ENCODE results near the gene DLG5.

Gene DLG5

DNA sequence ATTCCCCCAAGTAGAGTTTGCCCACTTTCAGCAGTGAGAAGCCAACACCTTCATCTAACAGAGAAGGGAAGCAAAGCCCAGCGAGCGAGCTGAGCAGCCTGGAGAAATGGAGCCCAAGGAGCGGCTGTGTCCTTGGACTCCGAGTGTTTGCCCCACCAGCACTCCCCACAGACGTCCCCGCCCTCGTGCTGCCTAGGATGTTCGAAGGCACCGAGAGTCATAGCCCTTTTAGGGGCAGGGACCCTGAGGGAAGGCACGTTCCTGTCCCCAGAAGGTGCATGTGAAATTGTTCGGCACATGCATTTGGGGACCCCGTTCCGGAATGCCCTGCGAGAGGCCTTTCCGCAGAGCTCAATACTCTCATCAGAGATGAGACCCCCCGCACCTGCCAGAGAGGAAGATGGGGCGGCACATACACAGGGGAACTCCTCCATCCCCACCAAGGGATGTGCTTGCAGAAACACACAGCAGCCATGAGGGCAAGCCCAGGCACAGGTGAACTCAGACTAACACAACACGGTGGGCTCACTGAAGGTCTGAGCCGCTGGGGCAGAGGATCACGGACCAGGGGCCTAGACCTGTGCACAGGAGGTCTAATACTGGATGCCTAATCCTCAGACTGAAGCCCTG lies 131.0 kb downstream of the DLG5 start:
- H3K4me3 ChIP-seq (replicated peaks; ENCODE audit: low read depth, low read length), result no peak overlapping the region
- peaks cover 10% of the 10 kb centered on the region for H3K36me3 ChIP-seq (ENCODE audit: control insufficient read depth, insufficient read depth, low read length)
- H3K27me3 ChIP-seq (replicated peaks; ENCODE audit: control insufficient read depth, insufficient read depth, low read length), result no peaks in the 10 kb centered on the region
- DNase-seq (ENCODE audit: extremely low read depth, insufficient read length), result no peak
- TF ChIP-seq, protein P1, sequence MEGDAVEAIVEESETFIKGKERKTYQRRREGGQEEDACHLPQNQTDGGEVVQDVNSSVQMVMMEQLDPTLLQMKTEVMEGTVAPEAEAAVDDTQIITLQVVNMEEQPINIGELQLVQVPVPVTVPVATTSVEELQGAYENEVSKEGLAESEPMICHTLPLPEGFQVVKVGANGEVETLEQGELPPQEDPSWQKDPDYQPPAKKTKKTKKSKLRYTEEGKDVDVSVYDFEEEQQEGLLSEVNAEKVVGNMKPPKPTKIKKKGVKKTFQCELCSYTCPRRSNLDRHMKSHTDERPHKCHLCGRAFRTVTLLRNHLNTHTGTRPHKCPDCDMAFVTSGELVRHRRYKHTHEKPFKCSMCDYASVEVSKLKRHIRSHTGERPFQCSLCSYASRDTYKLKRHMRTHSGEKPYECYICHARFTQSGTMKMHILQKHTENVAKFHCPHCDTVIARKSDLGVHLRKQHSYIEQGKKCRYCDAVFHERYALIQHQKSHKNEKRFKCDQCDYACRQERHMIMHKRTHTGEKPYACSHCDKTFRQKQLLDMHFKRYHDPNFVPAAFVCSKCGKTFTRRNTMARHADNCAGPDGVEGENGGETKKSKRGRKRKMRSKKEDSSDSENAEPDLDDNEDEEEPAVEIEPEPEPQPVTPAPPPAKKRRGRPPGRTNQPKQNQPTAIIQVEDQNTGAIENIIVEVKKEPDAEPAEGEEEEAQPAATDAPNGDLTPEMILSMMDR (IDR thresholded peaks at IDR 0.05; ENCODE audit: insufficient read depth, low read length, poor library complexity, severe bottlenecking), result no peak

DNA sequence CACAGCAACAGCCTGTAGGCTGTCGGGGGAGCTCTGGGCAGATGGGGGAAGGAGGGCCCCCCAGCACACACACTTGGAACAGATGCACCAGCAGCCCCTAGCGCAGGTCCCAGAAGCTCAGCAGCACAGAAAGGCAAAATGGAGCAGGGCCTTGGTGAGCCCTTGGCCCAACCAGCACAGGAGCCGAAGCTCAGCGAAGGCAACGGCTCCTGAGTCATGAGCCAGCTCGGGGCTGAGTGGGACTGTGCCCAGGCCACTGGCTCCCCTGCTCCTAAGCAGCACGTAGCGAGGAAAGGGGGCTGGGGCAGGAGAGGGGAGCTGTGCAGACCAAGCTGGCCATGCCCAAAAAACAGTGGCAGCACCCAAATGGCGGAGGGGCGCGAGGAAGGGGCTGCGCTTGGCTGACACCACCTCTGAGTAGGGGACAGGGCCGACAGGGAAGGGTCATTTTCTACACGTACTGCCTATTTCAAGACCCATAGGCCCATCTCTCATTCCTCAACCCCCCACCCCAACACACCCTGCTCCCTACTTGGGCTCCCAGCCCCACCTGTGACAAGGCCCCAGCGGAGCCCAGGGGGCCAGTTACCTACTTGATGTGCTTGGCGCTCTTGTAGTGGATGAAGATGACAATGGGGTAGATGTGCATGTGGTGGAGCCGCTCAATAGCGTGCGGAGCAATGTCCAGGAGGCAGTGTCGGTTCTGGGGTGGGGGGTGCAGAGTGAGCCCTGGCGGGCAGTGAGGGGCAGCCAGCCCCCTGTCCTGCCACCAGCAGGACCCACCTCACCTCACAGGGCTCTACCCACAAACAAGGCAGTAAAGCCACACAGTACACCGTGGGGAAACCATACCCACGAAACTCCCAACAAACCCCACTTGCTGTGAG lies 132.1 kb downstream of the DLG5 start:
- no peak for DNase-seq (ENCODE audit: extremely low read depth, insufficient read length)
- TF ChIP-seq, protein P1 (IDR thresholded peaks at IDR 0.05; ENCODE audit: insufficient read depth, low read length, poor library complexity, severe bottlenecking), result no peak
- no peak overlapping the region for H3K4me3 ChIP-seq (replicated peaks; ENCODE audit: low read depth, low read length)
- no peaks in the 10 kb centered on the region for H3K27me3 ChIP-seq (replicated peaks; ENCODE audit: control insufficient read depth, insufficient read depth, low read length)
- H3K36me3 ChIP-seq (ENCODE audit: control insufficient read depth, insufficient read depth, low read length), result peaks cover 10% of the 10 kb centered on the region

DNA sequence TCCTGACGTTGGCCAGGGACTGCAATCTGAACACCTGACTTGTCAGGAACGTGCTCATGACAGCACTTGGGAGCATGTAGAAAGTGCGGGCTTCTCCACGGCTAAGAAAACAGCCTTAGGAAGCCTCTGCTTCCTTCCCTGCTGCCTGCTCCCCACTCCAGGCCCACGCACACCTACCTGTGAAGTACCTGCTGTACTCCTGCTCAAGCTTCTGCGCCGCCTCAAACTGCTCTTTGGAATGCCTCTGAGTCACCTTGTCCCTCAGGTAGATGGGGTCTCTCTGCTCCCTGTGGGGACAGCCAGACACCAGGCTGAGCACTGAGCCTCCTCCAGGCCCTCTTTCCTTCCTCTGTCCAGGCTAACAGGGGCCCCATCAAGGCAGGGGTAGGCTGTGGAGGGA lies 132.7 kb downstream of the DLG5 start:
- TF ChIP-seq, protein P1 (IDR thresholded peaks at IDR 0.05; ENCODE audit: insufficient read depth, low read length, poor library complexity, severe bottlenecking), result no peak
- Histone ChIP-seq H3K36me3 (ENCODE audit: control insufficient read depth, insufficient read depth, low read length) (peaks cover 9% of the 10 kb centered on the region), H3K4me3 (replicated peaks; ENCODE audit: low read depth, low read length) (no peak overlapping the region), H3K27me3 (replicated peaks; ENCODE audit: control insufficient read depth, insufficient read depth, low read length) (no peaks in the 10 kb centered on the region)
- DNase-seq (ENCODE audit: extremely low read depth, insufficient read length), result no peak

DNA sequence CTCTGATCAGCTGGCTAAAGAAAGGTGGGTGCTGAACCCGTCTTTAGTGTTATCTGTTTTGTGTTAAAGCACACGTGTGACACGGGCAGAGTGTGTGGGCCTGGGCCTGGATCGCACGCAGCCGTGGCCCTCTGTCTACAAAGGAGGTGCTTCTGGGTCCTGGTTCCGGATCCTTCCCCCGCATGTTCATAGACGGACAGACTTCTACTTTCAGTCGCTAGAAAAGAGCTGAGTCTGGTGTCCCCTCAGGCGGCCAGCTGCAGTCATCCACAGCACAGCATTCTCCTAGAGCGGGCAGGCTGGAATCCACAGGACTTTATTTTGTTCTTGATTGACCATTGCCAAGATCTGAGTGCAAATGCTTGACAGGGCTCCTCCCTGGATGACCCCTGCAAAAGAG lies 134.4 kb downstream of the DLG5 start:
- Histone ChIP-seq H3K36me3 (ENCODE audit: control insufficient read depth, insufficient read depth, low read length) (peaks cover 8% of the 10 kb centered on the region), H3K4me3 (replicated peaks; ENCODE audit: low read depth, low read length) (no peak overlapping the region), H3K27me3 (replicated peaks; ENCODE audit: control insufficient read depth, insufficient read depth, low read length) (no peaks in the 10 kb centered on the region)
- no peak for DNase-seq (ENCODE audit: extremely low read depth, insufficient read length)
- TF ChIP-seq, protein P1 (IDR thresholded peaks at IDR 0.05; ENCODE audit: insufficient read depth, low read length, poor library complexity, severe bottlenecking), result no peak

DNA sequence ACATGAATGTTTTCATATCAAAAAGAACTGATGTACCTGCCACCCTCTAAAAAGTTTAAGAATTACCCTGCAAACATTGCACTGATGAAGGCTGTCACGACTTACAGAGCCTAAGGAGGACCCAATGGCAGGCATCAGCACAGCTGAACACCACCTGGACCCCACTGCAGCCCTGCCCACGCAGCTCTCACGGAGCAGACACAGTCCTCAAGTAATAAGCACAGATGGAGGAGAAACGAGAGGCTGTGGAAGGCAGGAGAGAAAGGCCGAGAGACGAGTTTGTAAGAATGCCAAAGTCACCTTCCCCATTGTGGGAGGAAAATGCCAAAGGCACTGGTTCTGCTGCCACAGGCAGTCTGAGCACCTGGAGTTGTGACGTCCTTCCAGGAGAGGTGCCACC lies 135.0 kb downstream of the DLG5 start:
- no peak for DNase-seq (ENCODE audit: extremely low read depth, insufficient read length)
- peaks cover 8% of the 10 kb centered on the region for H3K36me3 ChIP-seq (ENCODE audit: control insufficient read depth, insufficient read depth, low read length)
- TF ChIP-seq, protein P1 (IDR thresholded peaks at IDR 0.05; ENCODE audit: insufficient read depth, low read length, poor library complexity, severe bottlenecking), result no peak

More for the DNA sequence above, 135.0 kb downstream of the DLG5 start:
- Histone ChIP-seq H3K27me3 (replicated peaks; ENCODE audit: control insufficient read depth, insufficient read depth, low read length) (no peaks in the 10 kb centered on the region), H3K4me3 (replicated peaks; ENCODE audit: low read depth, low read length) (no peak overlapping the region)

Data from GM06990 (cell line).